Loucy (cell line): Measurements from ENCODE around the gene CIAPIN1.

Experiments
- H2AFZ ChIP-seq: fragments of 200-600 bp; sonication (generic); 2 replicates; pipeline ENCODE4 v1.6.0; 2016; ENCODE audit warnings: antibody characterized with exemption, mild to moderate bottlenecking, low read length, moderate library complexity
- H3F3A ChIP-seq: fragments of 200-600 bp; 2 replicates; pipeline ENCODE4 v1.6.0; 2016; ENCODE audit warnings: antibody characterized with exemption, low read depth, mild to moderate bottlenecking
- H3K27me3 ChIP-seq: fragments of 200-600 bp; sonication (generic); 2 replicates; pipeline ENCODE4 v1.6.1; 2014; ENCODE audit warnings: low read length, mild to moderate bottlenecking; ENCODE audit not compliant: insufficient read depth, poor library complexity, severe bottlenecking
- H3K36me3 ChIP-seq: fragments of 200-600 bp; sonication (generic); 2 replicates; pipeline ENCODE4 v1.6.1; 2016; ENCODE audit warnings: low read length; ENCODE audit not compliant: insufficient read depth
- H3K4me1 ChIP-seq: fragments of 200-600 bp; sonication (generic); 2 replicates; pipeline ENCODE4 v1.5.1; 2014; ENCODE audit warnings: low read length, mild to moderate bottlenecking; ENCODE audit not compliant: insufficient read depth, poor library complexity, severe bottlenecking
- H3K4me2 ChIP-seq: fragments of 200-600 bp; sonication (generic); 2 replicates; pipeline ENCODE4 v1.6.0; 2014; ENCODE audit warnings: antibody characterized with exemption, low read length, low read depth, mild to moderate bottlenecking; ENCODE audit not compliant: poor library complexity, severe bottlenecking
- H3K4me3 ChIP-seq: fragments of 200-600 bp; sonication (generic); 2 replicates; pipeline ENCODE4 v1.5.1; 2014; ENCODE audit warnings: low read length, mild to moderate bottlenecking, mixed read lengths; ENCODE audit not compliant: poor library complexity, severe bottlenecking
- H3K79me2 ChIP-seq: fragments of 200-600 bp; sonication (generic); 2 replicates; pipeline ENCODE4 v1.6.1; 2014; ENCODE audit warnings: low read length; ENCODE audit not compliant: insufficient read depth
- H3K9ac ChIP-seq: fragments of 200-600 bp; sonication (generic); 2 replicates; pipeline ENCODE4 v1.6.0; 2014; ENCODE audit warnings: mild to moderate bottlenecking, low read depth, low read length, moderate library complexity; ENCODE audit not compliant: poor library complexity, severe bottlenecking
- H3K9me2 ChIP-seq: fragments of 200-600 bp; sonication (generic); replicated peaks from 2 replicates; pipeline ENCODE4 v1.6.1; 2016; ENCODE audit warnings: low read depth, low read length, mixed read lengths
- H3K9me3 ChIP-seq: fragments of 200-600 bp; sonication (generic); 2 replicates; pipeline ENCODE4 v1.6.1; 2014; ENCODE audit warnings: mild to moderate bottlenecking, antibody characterized with exemption, low read length, low read depth; ENCODE audit not compliant: insufficient read depth
- H4K20me1 ChIP-seq: fragments of 200-600 bp; sonication (generic); 2 replicates; pipeline ENCODE4 v1.6.0; 2014; ENCODE audit warnings: antibody characterized with exemption, low read length, mild to moderate bottlenecking; ENCODE audit not compliant: insufficient read depth, poor library complexity, severe bottlenecking
- CTCF ChIP-seq: fragments of 200-600 bp; sonication (generic); conservative IDR thresholded peaks from 2 replicates; pipeline ENCODE4 v1.5.1; 2014; ENCODE audit warnings: mild to moderate bottlenecking, antibody characterized with exemption, low read length
- EZH2phosphoT487 ChIP-seq: fragments of 200-600 bp; IDR thresholded peaks from 2 replicates; pipeline ENCODE4 v1.6.1; 2018; ENCODE audit warnings: antibody characterized with exemption, mild to moderate bottlenecking, moderate library complexity, borderline replicate concordance

Gene CIAPIN1

GRCh38 chr16:57391708-57392107 lies 55.5 kb downstream of the CIAPIN1 start:
- Histone ChIP-seq H3K27me3 (no peaks in the 10 kb centered on the region), H3K4me1 (no peaks in the 10 kb centered on the region), H3K36me3 (no peaks in the 10 kb centered on the region), H4K20me1 (no peaks in the 10 kb centered on the region), H3F3A (no peaks in the 10 kb centered on the region), H3K9me2 (no peaks in the 10 kb centered on the region), H3K9ac (no peak overlapping the region), H3K79me2 (no peaks in the 10 kb centered on the region), H3K4me2 (no peak overlapping the region), H3K4me3 (no peak overlapping the region), H2AFZ (no peak overlapping the region), H3K9me3 (no peaks in the 10 kb centered on the region)
- TF ChIP-seq EZH2phosphoT487 (no peak), CTCF (no peak)

GRCh38 chr16:57391300-57391699 lies 55.9 kb downstream of the CIAPIN1 start:
- Histone ChIP-seq H3K9me2 (no peaks in the 10 kb centered on the region), H3K79me2 (no peaks in the 10 kb centered on the region), H4K20me1 (no peaks in the 10 kb centered on the region), H3F3A (no peaks in the 10 kb centered on the region), H2AFZ (0 out of 2 replicates have a peak overlapping the region, but pooled peaks have one; percentile 3), H3K36me3 (no peaks in the 10 kb centered on the region), H3K4me1 (no peaks in the 10 kb centered on the region), H3K27me3 (no peaks in the 10 kb centered on the region), H3K4me3 (no peak overlapping the region), H3K9ac (no peak overlapping the region), H3K4me2 (no peak overlapping the region), H3K9me3 (no peaks in the 10 kb centered on the region)
- TF ChIP-seq CTCF (no peak), EZH2phosphoT487 (no peak)

GRCh38 chr16:57390636-57391295 lies 56.4 kb downstream of the CIAPIN1 start:
- H3K4me3 ChIP-seq, result no peak overlapping the region
- no peak for TF ChIP-seq CTCF
- no peak for TF ChIP-seq EZH2phosphoT487
- no peaks in the 10 kb centered on the region for H4K20me1 ChIP-seq
- no peak overlapping the region for H3K4me2 ChIP-seq
- no peaks in the 10 kb centered on the region for H3K9me2 ChIP-seq
- no peaks in the 10 kb centered on the region for H3K4me1 ChIP-seq
- H3K36me3 ChIP-seq, result no peaks in the 10 kb centered on the region
- H3K79me2 ChIP-seq, result no peaks in the 10 kb centered on the region
- H3K9me3 ChIP-seq, result no peaks in the 10 kb centered on the region
- H3F3A ChIP-seq, result no peaks in the 10 kb centered on the region
- 0 out of 2 replicates have a peak overlapping the region, but pooled peaks have one; percentile 3 for H2AFZ ChIP-seq
- H3K27me3 ChIP-seq, result no peaks in the 10 kb centered on the region
- no peak overlapping the region for H3K9ac ChIP-seq
